HepG2 (cell line): Measurements from ENCODE around the gene BEST3. TPM values are rescaled to one million over a fixed set of nuclear protein-coding genes. Genes with fewer than 3 reads are reported as not detected.

Experiments
- HMG20B ChIP-seq: conservative IDR thresholded peaks from 2 replicates; pipeline ENCODE4 v1.6.1; 2016; ENCODE audit warnings: missing genetic modification reagents, missing compliant biosample characterization
- KDM5B ChIP-seq: sonication (generic); formaldehyde crosslinking; IDR thresholded peaks from 2 replicates; pipeline ENCODE4 v1.4.0; 2020; ENCODE audit warnings: missing genetic modification reagents, mild to moderate bottlenecking, borderline replicate concordance
- KLF12 ChIP-seq: sonication (generic); formaldehyde crosslinking; IDR thresholded peaks from 2 replicates; pipeline ENCODE4 v1.4.0; 2020; ENCODE audit warnings: missing genetic modification reagents, borderline replicate concordance
- MTF2 ChIP-seq: sonication (generic); formaldehyde crosslinking; IDR thresholded peaks from 2 replicates; pipeline ENCODE4 v1.5.0; 2020; ENCODE audit warnings: missing genetic modification reagents, borderline replicate concordance
- POGZ ChIP-seq: sonication (generic); formaldehyde crosslinking; IDR thresholded peaks from 2 replicates; pipeline ENCODE4 v1.4.0; 2020; ENCODE audit warnings: mild to moderate bottlenecking, missing genetic modification reagents
- TCF7 ChIP-seq: sonication (generic); IDR thresholded peaks from 2 replicates; pipeline ENCODE4 v1.6.1; 2016; ENCODE audit warnings: antibody characterized with exemption, low read depth
- ZBTB42 ChIP-seq: sonication (generic); formaldehyde crosslinking; IDR thresholded peaks from 2 replicates; pipeline ENCODE4 v1.5.0; 2020; ENCODE audit warnings: mild to moderate bottlenecking, missing genetic modification reagents
- ZFY ChIP-seq: sonication (generic); formaldehyde crosslinking; IDR thresholded peaks from 2 replicates; pipeline ENCODE4 v1.4.0; 2020; ENCODE audit warnings: missing genetic modification reagents
- ZNF335 ChIP-seq: sonication (generic); formaldehyde crosslinking; IDR thresholded peaks from 2 replicates; pipeline ENCODE4 v1.4.0; 2020; ENCODE audit warnings: missing genetic modification reagents
- ZNF383 ChIP-seq: sonication (generic); formaldehyde crosslinking; IDR thresholded peaks from 2 replicates; pipeline ENCODE4 v1.4.0; 2020; ENCODE audit warnings: missing genetic modification reagents, mild to moderate bottlenecking, borderline replicate concordance
- ZNF878 ChIP-seq: sonication (generic); formaldehyde crosslinking; IDR thresholded peaks from 2 replicates; pipeline ENCODE4 v1.8.1; 2023; ENCODE audit warnings: mild to moderate bottlenecking, missing genetic modification reagents, moderate library complexity
- ZSCAN29 ChIP-seq: sonication (generic); formaldehyde crosslinking; conservative IDR thresholded peaks from 2 replicates; pipeline ENCODE4 v1.4.0; 2020; ENCODE audit warnings: mild to moderate bottlenecking, missing genetic modification reagents
- polyA plus RNA-seq, 8 experiments: library from polyadenylated mRNA; depleted of rRNA in 3 of 8; stranded (reverse) in 7 of 8; unstranded in 1 of 8; fragments of >200 nt; fragmentation: Illumina TruSeq in 4 of 8; extraction: Trizol in 4 of 8; gene quantifications; 2 replicates each; pipeline versions ENCODE4 v1.2.1 to v1.2.3, GENCODE V29; 2011 to 2016; ENCODE audit warnings: low read depth in 4 of 8, missing spikeins in 1 of 8, mixed read lengths in 1 of 8; ENCODE audit not compliant: insufficient read depth in 1 of 8
- total RNA-seq, 5 experiments: library from RNA; depleted of rRNA; stranded (reverse); fragments of >200 nt; fragmentation: Illumina TruSeq; extraction: Trizol; gene quantifications; 2 replicates each; pipeline ENCODE4 v1.2.3, GENCODE V29; 2016; ENCODE audit warnings: low read depth in 1 of 5
- TF ChIP-seq, protein P1 (sequence below), 2 experiments: sonication (generic) in 1 of 2; formaldehyde crosslinking in 1 of 2; IDR thresholded peaks; 2 replicates each; pipeline versions ENCODE4 v1.4.0 to v1.6.1; 2018 to 2020; ENCODE audit warnings: missing genetic modification reagents in 2 of 2, borderline replicate concordance in 1 of 2, low read depth in 1 of 2, mild to moderate bottlenecking in 1 of 2, missing biosample characterization in 1 of 2
- TF ChIP-seq, protein P2 (sequence below): sonication (generic); formaldehyde crosslinking; IDR thresholded peaks from 2 replicates; pipeline ENCODE4 v1.4.0; 2020; ENCODE audit warnings: missing genetic modification reagents
- TF ChIP-seq, protein P3 (sequence below): sonication (generic); formaldehyde crosslinking; IDR thresholded peaks from 2 replicates; pipeline ENCODE4 v1.5.0; 2020; ENCODE audit warnings: mild to moderate bottlenecking, missing genetic modification reagents
- TF ChIP-seq, protein P4 (sequence below): sonication (generic); formaldehyde crosslinking; IDR thresholded peaks from 2 replicates; pipeline ENCODE4 v1.4.0; 2020; ENCODE audit warnings: low read depth, mild to moderate bottlenecking, missing genetic modification reagents
- TF ChIP-seq, protein P5 (sequence below): sonication (generic); formaldehyde crosslinking; IDR thresholded peaks from 2 replicates; pipeline ENCODE4 v1.4.0; 2020; ENCODE audit warnings: missing genetic modification reagents

The BEST3 gene
- total and polyA plus RNA-seq, 2 of the 13 experiments (the other 11 are each of a cell fraction or from before 2014, with no cell fraction given) = not detected

DNA sequence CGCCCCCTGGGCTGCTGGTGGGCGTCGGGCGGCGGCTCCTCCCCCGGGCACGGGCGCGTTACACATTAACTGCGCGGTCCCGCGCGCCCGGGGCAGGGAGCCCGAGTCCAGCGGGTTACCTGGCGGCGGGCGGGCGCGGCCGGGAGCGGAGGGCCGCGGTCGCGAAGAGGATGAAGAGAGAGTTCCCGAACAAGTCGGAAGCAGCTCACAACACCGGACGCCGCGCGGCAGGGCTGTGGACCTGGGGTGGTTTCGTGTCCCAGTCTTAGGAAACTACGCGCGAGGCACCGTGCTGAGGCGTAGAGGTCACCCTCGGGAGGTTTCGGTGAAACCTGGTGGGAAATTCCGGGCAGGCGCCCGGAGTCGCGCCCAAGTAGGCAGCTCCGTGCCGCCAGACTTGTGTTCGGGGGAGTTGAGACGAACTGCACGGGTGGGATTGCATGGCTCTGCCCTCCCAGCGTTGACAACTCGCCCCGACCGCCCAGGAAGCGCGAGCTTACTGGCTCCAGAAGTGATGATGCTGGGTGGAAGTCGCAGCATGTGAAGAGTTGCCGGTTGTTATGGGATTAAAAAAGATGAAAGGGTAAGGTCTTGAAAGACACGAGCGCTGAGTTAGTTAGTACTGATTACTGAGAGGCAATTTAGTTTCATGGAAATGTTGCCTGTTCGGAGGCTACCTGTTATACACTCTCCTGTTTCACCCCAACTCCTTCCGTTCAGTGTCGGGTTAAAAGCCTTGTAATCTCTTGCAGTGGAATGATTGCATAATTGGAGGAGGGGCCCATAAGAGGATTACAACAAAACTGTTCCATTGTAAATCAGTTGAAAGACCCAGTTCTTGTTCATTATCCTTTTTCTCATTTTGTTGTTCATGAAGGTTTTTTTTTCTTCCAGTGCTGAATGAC lies 40.4 kb upstream of the BEST3 start (continued):
- TF ChIP-seq KLF12 (CRISPR knock-in tag) (peak; percentile 67), POGZ (CRISPR knock-in tag) (0 out of 2 replicates have a peak, but pooled peaks have one; percentile 5), ZNF878 (CRISPR knock-in tag) (0 out of 2 replicates have a peak, but pooled peaks have one; percentile 40), KDM5B (CRISPR knock-in tag) (peak; percentile 64; the same call in 1 of the 2 replicates), ZNF335 (no peak), HMG20B (0 out of 2 replicates have a peak, but pooled peaks have one; percentile 37), MTF2 (CRISPR knock-in tag) (0 out of 2 replicates have a peak, but pooled peaks have one; percentile 83), TCF7 (peak; percentile 39), ZFY (CRISPR knock-in tag) (0 out of 2 replicates have a peak, but pooled peaks have one; percentile 16), ZBTB42 (CRISPR knock-in tag) (0 out of 2 replicates have a peak, but pooled peaks have one; percentile 22), ZNF383 (CRISPR knock-in tag) (no peak), ZSCAN29 (CRISPR knock-in tag) (peak; percentile 49; the same call in 1 of the 2 replicates)
- TF ChIP-seq, protein P1, sequence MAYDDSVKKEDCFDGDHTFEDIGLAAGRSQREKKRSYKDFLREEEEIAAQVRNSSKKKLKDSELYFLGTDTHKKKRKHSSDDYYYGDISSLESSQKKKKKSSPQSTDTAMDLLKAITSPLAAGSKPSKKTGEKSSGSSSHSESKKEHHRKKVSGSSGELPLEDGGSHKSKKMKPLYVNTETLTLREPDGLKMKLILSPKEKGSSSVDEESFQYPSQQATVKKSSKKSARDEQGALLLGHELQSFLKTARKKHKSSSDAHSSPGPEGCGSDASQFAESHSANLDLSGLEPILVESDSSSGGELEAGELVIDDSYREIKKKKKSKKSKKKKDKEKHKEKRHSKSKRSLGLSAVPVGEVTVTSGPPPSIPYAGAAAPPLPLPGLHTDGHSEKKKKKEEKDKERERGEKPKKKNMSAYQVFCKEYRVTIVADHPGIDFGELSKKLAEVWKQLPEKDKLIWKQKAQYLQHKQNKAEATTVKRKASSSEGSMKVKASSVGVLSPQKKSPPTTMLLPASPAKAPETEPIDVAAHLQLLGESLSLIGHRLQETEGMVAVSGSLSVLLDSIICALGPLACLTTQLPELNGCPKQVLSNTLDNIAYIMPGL (CRISPR knock-in tag; IDR thresholded peaks at IDR 0.05; ENCODE audit: borderline replicate concordance in 1 of 2, low read depth in 1 of 2) = peak in 1 of 2 experiments; percentile 34; a peak in 1 of 4 replicates
- TF ChIP-seq, protein P2, sequence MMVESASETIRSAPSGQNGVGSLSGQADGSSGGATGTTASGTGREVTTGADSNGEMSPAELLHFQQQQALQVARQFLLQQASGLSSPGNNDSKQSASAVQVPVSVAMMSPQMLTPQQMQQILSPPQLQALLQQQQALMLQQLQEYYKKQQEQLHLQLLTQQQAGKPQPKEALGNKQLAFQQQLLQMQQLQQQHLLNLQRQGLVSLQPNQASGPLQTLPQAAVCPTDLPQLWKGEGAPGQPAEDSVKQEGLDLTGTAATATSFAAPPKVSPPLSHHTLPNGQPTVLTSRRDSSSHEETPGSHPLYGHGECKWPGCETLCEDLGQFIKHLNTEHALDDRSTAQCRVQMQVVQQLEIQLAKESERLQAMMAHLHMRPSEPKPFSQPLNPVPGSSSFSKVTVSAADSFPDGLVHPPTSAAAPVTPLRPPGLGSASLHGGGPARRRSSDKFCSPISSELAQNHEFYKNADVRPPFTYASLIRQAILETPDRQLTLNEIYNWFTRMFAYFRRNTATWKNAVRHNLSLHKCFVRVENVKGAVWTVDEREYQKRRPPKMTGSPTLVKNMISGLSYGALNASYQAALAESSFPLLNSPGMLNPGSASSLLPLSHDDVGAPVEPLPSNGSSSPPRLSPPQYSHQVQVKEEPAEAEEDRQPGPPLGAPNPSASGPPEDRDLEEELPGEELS = peak; percentile 22; the same call in 1 of the 2 replicates
- TF ChIP-seq, protein P3, sequence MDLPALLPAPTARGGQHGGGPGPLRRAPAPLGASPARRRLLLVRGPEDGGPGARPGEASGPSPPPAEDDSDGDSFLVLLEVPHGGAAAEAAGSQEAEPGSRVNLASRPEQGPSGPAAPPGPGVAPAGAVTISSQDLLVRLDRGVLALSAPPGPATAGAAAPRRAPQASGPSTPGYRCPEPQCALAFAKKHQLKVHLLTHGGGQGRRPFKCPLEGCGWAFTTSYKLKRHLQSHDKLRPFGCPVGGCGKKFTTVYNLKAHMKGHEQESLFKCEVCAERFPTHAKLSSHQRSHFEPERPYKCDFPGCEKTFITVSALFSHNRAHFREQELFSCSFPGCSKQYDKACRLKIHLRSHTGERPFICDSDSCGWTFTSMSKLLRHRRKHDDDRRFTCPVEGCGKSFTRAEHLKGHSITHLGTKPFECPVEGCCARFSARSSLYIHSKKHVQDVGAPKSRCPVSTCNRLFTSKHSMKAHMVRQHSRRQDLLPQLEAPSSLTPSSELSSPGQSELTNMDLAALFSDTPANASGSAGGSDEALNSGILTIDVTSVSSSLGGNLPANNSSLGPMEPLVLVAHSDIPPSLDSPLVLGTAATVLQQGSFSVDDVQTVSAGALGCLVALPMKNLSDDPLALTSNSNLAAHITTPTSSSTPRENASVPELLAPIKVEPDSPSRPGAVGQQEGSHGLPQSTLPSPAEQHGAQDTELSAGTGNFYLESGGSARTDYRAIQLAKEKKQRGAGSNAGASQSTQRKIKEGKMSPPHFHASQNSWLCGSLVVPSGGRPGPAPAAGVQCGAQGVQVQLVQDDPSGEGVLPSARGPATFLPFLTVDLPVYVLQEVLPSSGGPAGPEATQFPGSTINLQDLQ (CRISPR knock-in tag) = peak; percentile 37; the same call in 1 of the 2 replicates
- TF ChIP-seq, protein P4, sequence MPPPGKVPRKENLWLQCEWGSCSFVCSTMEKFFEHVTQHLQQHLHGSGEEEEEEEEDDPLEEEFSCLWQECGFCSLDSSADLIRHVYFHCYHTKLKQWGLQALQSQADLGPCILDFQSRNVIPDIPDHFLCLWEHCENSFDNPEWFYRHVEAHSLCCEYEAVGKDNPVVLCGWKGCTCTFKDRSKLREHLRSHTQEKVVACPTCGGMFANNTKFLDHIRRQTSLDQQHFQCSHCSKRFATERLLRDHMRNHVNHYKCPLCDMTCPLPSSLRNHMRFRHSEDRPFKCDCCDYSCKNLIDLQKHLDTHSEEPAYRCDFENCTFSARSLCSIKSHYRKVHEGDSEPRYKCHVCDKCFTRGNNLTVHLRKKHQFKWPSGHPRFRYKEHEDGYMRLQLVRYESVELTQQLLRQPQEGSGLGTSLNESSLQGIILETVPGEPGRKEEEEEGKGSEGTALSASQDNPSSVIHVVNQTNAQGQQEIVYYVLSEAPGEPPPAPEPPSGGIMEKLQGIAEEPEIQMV (CRISPR knock-in tag) = peak; percentile 3; the same call in 1 of the 2 replicates
- TF ChIP-seq, protein P5, sequence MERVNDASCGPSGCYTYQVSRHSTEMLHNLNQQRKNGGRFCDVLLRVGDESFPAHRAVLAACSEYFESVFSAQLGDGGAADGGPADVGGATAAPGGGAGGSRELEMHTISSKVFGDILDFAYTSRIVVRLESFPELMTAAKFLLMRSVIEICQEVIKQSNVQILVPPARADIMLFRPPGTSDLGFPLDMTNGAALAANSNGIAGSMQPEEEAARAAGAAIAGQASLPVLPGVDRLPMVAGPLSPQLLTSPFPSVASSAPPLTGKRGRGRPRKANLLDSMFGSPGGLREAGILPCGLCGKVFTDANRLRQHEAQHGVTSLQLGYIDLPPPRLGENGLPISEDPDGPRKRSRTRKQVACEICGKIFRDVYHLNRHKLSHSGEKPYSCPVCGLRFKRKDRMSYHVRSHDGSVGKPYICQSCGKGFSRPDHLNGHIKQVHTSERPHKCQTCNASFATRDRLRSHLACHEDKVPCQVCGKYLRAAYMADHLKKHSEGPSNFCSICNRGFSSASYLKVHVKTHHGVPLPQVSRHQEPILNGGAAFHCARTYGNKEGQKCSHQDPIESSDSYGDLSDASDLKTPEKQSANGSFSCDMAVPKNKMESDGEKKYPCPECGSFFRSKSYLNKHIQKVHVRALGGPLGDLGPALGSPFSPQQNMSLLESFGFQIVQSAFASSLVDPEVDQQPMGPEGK (CRISPR knock-in tag) = no peak; the same call in 1 of the 2 replicates
